GM12878 (cell line): Measurements from ENCODE around the gene NSUN2. TPM values are rescaled to one million over a fixed set of nuclear protein-coding genes. Genes with fewer than 3 reads are reported as not detected.
A peak's percentile ranks its signal among the peaks of the same experiment; 100 is the strongest.

ENCODE experiments used
- CEBPB ChIP-seq, 2 experiments: fragments of 150-350 bp in 1 of 2; IDR thresholded peaks; 2 replicates each; pipeline ENCODE4 v1.6.1; 2012 to 2014; ENCODE audit warnings: low read depth in 2 of 2, low read length in 2 of 2, borderline replicate concordance in 1 of 2, inconsistent platforms in 1 of 2
- CEBPZ ChIP-seq: fragments of 150-350 bp; IDR thresholded peaks from 2 replicates; pipeline ENCODE4 v1.6.1; 2016; ENCODE audit warnings: low read depth, low read length
- CREM ChIP-seq: IDR thresholded peaks from 2 replicates; pipeline ENCODE4 v1.6.1; 2014; ENCODE audit warnings: antibody characterized with exemption, low read depth
- ESRRA ChIP-seq: IDR thresholded peaks from 2 replicates; pipeline ENCODE4 v1.6.1; 2012; ENCODE audit warnings: mild to moderate bottlenecking, low read length, improper control_type of control experiment
- IKZF1 ChIP-seq: fragments of 450-650 bp; conservative IDR thresholded peaks from 2 replicates; pipeline ENCODE4 v1.6.1; 2017; ENCODE audit warnings: antibody characterized with exemption, mild to moderate bottlenecking
- KLF5 ChIP-seq: fragments of 450-650 bp; IDR thresholded peaks from 2 replicates; pipeline ENCODE4 v1.6.1; 2014; ENCODE audit warnings: mild to moderate bottlenecking; ENCODE audit not compliant: partially characterized antibody
- NFYB ChIP-seq: IDR thresholded peaks from 2 replicates; pipeline ENCODE4 v1.6.1; 2011; ENCODE audit warnings: low read depth, mild to moderate bottlenecking, low read length, improper control_type of control experiment, moderate library complexity; ENCODE audit not compliant: insufficient read depth
- NRF1 ChIP-seq: conservative IDR thresholded peaks from 2 replicates; pipeline ENCODE4 v1.6.1; 2011; ENCODE audit warnings: mild to moderate bottlenecking, low read depth, low read length, improper control_type of control experiment
- PAX5 ChIP-seq: IDR thresholded peaks from 2 replicates; pipeline ENCODE4 v1.6.1; 2011; ENCODE audit warnings: low read depth, low read length, borderline replicate concordance
- PBX3 ChIP-seq: IDR thresholded peaks from 2 replicates; pipeline ENCODE4 v1.6.1; 2011; ENCODE audit warnings: mild to moderate bottlenecking, low read depth, low read length, moderate library complexity; ENCODE audit not compliant: insufficient replicate concordance
- REST ChIP-seq: IDR thresholded peaks from 2 replicates; pipeline ENCODE4 v1.6.1; 2012; ENCODE audit warnings: mild to moderate bottlenecking, low read depth, low read length
- RFX5 ChIP-seq: IDR thresholded peaks from 2 replicates; pipeline ENCODE4 v1.6.1; 2011; ENCODE audit warnings: low read depth, low read length, improper control_type of control experiment
- STAT3 ChIP-seq: IDR thresholded peaks from 2 replicates; pipeline ENCODE4 v1.6.1; 2011; ENCODE audit warnings: low read depth, low read length, improper control_type of control experiment
- SUZ12 ChIP-seq: fragments of 200-600 bp; sonication (generic); IDR thresholded peaks from one replicate; pipeline ENCODE4 v1.6.1; 2018; ENCODE audit warnings: antibody characterized with exemption, mild to moderate bottlenecking; ENCODE audit not compliant: unreplicated experiment
- USF2 ChIP-seq: IDR thresholded peaks from 2 replicates; pipeline ENCODE4 v1.6.1; 2011; ENCODE audit warnings: low read depth, low read length, improper control_type of control experiment, borderline replicate concordance
- ZNF24 ChIP-seq: fragments of 450-650 bp; IDR thresholded peaks from 2 replicates; pipeline ENCODE4 v1.6.1; 2017; ENCODE audit warnings: antibody characterized with exemption, mild to moderate bottlenecking
- ZNF687 ChIP-seq: fragments of 450-650 bp; IDR thresholded peaks from 2 replicates; pipeline ENCODE4 v1.6.1; 2017; ENCODE audit warnings: mild to moderate bottlenecking, moderate library complexity
- polyA plus RNA-seq, 11 experiments: library from polyadenylated mRNA; depleted of rRNA in 4 of 11; unstranded in 6 of 11; stranded (reverse) in 5 of 11; fragments of >200 nt; fragmentation: Nextera tagmentation in 4 of 11; fragmentation: Illumina TruSeq in 1 of 11; extraction: Ambion mirVana in 4 of 11; extraction: Trizol in 1 of 11; gene quantifications; 1 replicate in 1 of 11; 2 replicates in 10 of 11; pipeline versions ENCODE4 v1.2.1 to v1.2.3, GENCODE V29; 2011 to 2016; ENCODE audit warnings: inconsistent platforms in 2 of 11, missing spikeins in 2 of 11, low read depth in 1 of 11
- total RNA-seq, 4 experiments: library from RNA; depleted of rRNA in 3 of 4; stranded (reverse); fragments of >200 nt in 3 of 4; fragmentation: Illumina TruSeq in 1 of 4; extraction: Trizol in 1 of 4; gene quantifications; 2 replicates each; pipeline versions ENCODE4 v1.2.1 to v1.2.3, GENCODE V29; 2013 to 2021

The NSUN2 gene
- total and polyA plus RNA-seq, 10 of the 15 experiments (the other 5 are each of a cell fraction or from before 2014, with no cell fraction given), result 8.0 to 112 (median 91.1) TPM

GRCh38 chr5:6632888-6633468 lies at the start of gene NSUN2, which contains the start of gene SRD5A1 (continued):
- TF ChIP-seq ZNF687, result peak; percentile 73
- peak; percentile 54; the same call in 1 of the 2 replicates for TF ChIP-seq CREM
- no peak for TF ChIP-seq CEBPB (IDR thresholded peaks at IDR 0.05; ENCODE audit: borderline replicate concordance in 1 of 2, low read depth in 2 of 2, low read length in 2 of 2)
- TF ChIP-seq NFYB, result no peak
- no peak for TF ChIP-seq SUZ12
- TF ChIP-seq STAT3, result no peak
- TF ChIP-seq KLF5, result peak; percentile 91
- no peak for TF ChIP-seq CEBPZ
- TF ChIP-seq RFX5, result no peak
- TF ChIP-seq USF2, result peak; percentile 84
- TF ChIP-seq NRF1, result peak; percentile 92
- no peak for TF ChIP-seq PBX3
- TF ChIP-seq IKZF1, result peak; percentile 87
- TF ChIP-seq PAX5, result peak; percentile 30; the same call in 1 of the 2 replicates
- no peak for TF ChIP-seq ZNF24
- TF ChIP-seq ESRRA, result no peak
- TF ChIP-seq REST, result no peak
